GM21367 (cell line): ENCODE data around the gene GRIK5.
"Not testable (repeated sequence)": the region's sequence is repeated elsewhere in the genome, so short reads cannot be mapped to it uniquely, and the experiment has no call there.

Source experiments
- ATAC-seq: cut with Tn5 transposase; IDR thresholded peaks from one replicate; pipeline ENCODE4 v1.9.1; 2021; ENCODE audit not compliant: unreplicated experiment

The GRIK5 gene

GRCh38 chr19:41991925-41992569 is 78.0 kb downstream of the GRIK5 start:
- not testable (repeated sequence) for ATAC-seq

- no peak for ATAC-seq
These were observed 79.0 kb downstream of the GRIK5 start for GRCh38 chr19:41991025-41991424.

- ATAC-seq: no peak
These were observed 79.4 kb downstream of the GRIK5 start for GRCh38 chr19:41990615-41991014.

- ATAC-seq: no peak
These were observed 80.0 kb downstream of the GRIK5 start for GRCh38 chr19:41990028-41990427.

GRCh38 chr19:41988947-41989346 is 81.1 kb downstream of the GRIK5 start:
- no peak for ATAC-seq

GRCh38 chr19:41987141-41987860 is 82.7 kb downstream of the GRIK5 start:
- ATAC-seq: no peak

GRCh38 chr19:41984961-41985360 is 85.0 kb downstream of the GRIK5 start:
- ATAC-seq: no peak

GRCh38 chr19:41981724-41982123 is 88.3 kb downstream of the GRIK5 start:
- no peak for ATAC-seq

GRCh38 chr19:41978470-41978869 is 91.5 kb downstream of the GRIK5 start:
- ATAC-seq: no peak

GRCh38 chr19:41977916-41978315 is 92.1 kb downstream of the GRIK5 start:
- ATAC-seq: no peak

GRCh38 chr19:41974652-41975051 is 95.4 kb downstream of the GRIK5 start:
- ATAC-seq: no peak

- ATAC-seq: no peak
These were observed 98.6 kb downstream of the GRIK5 start for GRCh38 chr19:41971363-41971762.

GRCh38 chr19:41969772-41970458 is 100.1 kb downstream of the GRIK5 start:
- no peak for ATAC-seq

- ATAC-seq: no peak
These were observed 101.0 kb downstream of the GRIK5 start for GRCh38 chr19:41968751-41969595.

GRCh38 chr19:41967054-41967783 is 102.8 kb downstream of the GRIK5 start:
- no peak for ATAC-seq

- ATAC-seq: no peak
These were observed 104.9 kb downstream of the GRIK5 start for GRCh38 chr19:41965106-41965505.

- no peak for ATAC-seq
These were observed 109.0 kb downstream of the GRIK5 start for GRCh38 chr19:41960973-41961372.

GRCh38 chr19:41959056-41960053 is 110.7 kb downstream of the GRIK5 start, which contains the start of gene RABAC1:
RABAC1 (minus strand) TSS chr19:41959321; CDS start chr19:41959292, 29 bp downstream.
- peak; percentile 79 for ATAC-seq

GRCh38 chr19:41958367-41959055 is 111.5 kb downstream of the GRIK5 start:
- no peak for ATAC-seq
